Measurements from ENCODE around the gene ANKRD10.
"Not testable (repeated sequence)": the region's sequence is repeated elsewhere in the genome, so short reads cannot be mapped to it uniquely, and the experiment has no call there.

Gene ANKRD10

GRCh38 chr13:110915057-110915873, at the start of gene ANKRD10:
ANKRD10 (minus strand) TSS chr13:110915069; CDS start chr13:110914934, 135 bp downstream.
- DNase-seq = peak; percentile 87 to 96 (median 94)

DNA sequence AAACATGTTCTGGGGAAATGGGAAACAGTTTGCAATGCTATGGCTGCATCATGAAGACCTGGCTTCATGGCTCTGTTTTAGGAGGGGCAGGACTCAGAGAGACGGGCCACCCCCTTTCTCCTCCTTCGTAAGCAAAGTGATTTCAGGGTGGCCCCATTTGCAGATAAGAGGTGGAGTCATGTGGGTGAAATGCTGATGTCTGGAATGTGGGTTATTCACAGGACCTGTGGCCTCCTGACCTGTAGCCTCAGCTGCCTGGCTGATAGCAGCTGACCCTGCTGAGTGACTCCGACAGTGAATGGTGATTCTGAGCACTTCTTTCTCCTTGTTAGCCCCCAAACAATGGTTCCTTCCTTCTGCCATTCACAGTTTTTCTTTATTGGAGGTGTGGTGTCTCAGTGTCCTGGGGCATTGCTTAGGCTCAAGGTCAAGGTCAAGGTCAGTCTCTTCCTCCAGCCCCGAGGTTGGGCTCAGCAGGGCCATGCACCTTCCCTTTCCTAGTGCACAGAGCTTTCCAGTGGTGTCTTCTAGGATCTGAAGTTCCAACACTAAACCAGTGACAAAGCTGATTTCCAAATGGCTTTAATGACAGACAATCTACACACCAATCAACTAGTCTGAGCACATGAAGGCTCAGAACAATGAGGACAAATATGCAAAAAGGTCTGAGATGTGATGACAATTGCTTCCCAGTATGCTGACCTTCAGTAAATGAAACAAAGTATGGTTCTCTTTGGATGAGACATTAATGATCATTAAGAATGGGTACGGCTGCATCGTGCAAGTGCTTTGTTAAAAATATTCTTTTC, 49.6 kb upstream of the ANKRD10 start:
- DNase-seq = no peak

DNA sequence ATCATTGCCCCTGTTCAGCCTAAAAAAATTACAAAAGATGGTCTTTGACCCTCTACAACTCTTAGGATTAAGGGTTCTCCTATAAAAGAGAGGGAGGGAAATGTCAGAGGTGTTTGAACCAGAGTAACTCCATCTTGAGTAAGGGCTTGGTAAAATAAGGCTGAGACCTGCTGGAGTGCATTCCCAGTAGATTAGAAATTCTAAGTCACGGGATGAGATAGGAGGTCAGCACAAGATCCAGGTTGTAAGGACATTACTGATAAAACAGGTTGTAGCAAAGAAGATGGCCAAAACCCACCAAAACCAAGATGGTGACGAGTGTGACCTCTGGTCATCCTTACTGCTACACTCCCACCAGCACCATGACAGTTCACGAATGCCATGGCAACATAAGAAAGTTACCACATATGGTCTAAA, 48.7 kb upstream of the ANKRD10 start:
- DNase-seq = no peak

GRCh38 chr13:110961959-110962358, 47.1 kb upstream of the ANKRD10 start:
- DNase-seq = no peak

- DNase-seq = no peak
These were observed 45.3 kb upstream of the ANKRD10 start for GRCh38 chr13:110960204-110960603.

- DNase-seq = no peak
These were observed 43.1 kb upstream of the ANKRD10 start for GRCh38 chr13:110957931-110958330.

GRCh38 chr13:110957181-110957884, 42.5 kb upstream of the ANKRD10 start:
- no peak for DNase-seq

DNA sequence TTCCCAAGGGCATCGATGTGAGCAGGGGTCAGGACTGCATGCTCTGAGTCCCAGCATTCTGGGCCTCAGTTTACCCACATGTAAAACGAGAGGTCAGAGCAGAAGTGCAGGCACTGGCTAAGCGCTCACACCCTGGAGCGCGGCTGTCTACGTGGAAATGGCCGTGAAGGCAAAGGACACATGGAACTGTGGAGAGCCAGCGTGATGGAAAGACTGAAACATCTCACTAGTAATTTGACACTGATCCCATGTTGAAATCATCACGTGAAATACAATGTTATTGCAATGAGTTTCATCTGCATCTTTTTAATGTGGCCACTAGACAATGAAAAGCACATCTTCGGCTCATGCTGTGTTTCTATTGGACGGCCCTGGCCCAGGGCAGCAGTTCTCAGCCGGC, 41.3 kb upstream of the ANKRD10 start:
- DNase-seq = not testable (repeated sequence)

- not testable (repeated sequence) for DNase-seq
These were observed 40.7 kb upstream of the ANKRD10 start for GRCh38 chr13:110955608-110956007.

GRCh38 chr13:110955072-110955503, 40.2 kb upstream of the ANKRD10 start:
- not testable (repeated sequence) for DNase-seq

- not testable (repeated sequence) for DNase-seq
These were observed 39.7 kb upstream of the ANKRD10 start for GRCh38 chr13:110954533-110954920.

GRCh38 chr13:110953833-110954532, 39.1 kb upstream of the ANKRD10 start:
- DNase-seq = no peak

DNA sequence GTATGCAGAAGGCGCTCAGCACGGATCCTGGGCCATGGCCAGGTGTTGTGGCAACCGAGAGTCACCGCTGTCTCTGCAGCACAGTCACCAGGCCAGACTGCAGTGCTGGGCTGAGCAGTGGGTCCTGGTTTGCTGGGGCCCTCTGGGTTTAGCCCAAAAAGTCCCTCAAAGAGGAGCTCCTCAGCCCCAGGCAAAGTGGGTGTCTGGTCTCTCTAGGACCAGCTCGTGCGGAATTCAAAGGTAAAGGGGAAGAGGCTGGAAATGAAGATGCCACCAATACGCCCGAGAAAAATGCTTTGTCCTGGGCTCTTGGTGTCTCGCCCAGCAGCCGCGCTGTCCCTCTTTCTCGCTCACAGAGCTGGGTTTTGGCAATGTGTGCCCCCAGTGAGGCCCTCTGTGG, 38.5 kb upstream of the ANKRD10 start:
- no peak for DNase-seq

- DNase-seq = not testable (repeated sequence)
These were observed 37.3 kb upstream of the ANKRD10 start for GRCh38 chr13:110952135-110952534.

- no peak for DNase-seq
These were observed 36.1 kb upstream of the ANKRD10 start for GRCh38 chr13:110950819-110951570.

DNA sequence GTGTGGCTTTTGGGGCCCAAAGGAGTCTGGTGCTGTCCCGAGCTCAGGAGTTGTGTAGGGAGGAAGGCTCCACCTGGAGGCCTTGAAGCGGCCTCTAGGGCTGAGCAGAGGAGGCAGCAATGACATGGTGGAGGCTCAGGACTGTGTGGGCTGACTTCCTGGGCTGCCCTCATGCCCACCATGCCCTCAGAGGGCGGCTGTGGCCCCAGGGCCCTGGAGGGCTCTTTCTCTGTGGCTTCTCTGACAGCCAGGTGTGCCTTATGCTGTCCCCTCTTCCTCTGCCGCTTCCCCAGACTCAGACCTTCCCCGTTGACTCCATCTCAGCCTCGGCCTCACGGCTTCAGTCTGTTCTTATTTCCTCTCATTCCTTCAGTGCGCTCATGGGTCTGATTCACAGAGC, 35.5 kb upstream of the ANKRD10 start:
- DNase-seq = no peak

DNA sequence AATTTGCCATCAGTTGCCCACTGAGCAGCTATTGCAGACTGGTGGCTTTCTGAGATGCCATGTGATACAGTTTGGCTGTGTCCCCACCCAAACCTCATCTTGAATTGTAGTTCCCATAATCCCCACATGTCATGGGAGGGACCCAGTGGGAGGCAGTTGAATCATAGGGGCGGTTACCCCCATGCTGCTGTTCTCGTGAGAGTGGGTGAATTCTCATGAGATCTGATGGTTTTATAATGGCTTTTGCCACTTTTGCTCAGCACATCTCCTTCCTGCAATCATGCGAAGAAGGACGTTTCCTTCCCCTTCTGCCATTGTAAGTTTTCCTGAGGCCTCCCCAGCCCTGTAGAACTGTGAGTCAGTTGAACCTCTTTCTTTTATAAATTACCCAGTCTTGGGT, 34.8 kb upstream of the ANKRD10 start:
- no peak for DNase-seq

DNA sequence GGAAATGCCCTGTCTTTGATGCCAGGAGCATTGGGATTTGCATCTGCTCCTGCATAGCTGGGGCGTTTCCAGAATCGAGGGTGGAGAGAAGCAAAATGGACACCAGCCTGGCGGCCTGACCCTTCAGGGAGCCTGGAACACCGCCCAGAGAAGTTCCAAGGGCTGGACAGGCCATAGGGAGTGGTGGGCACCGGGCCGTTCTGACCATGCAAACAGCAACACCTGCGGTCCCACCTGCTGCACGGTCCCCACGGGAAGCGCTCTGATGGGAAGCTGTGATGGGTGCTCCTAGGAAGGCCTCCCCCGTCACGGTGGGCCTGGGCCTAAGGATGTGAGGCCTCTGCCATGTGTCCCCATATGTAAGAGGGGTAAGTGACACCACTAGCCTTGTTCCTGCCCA, 34.2 kb upstream of the ANKRD10 start:
- DNase-seq = no peak

DNA sequence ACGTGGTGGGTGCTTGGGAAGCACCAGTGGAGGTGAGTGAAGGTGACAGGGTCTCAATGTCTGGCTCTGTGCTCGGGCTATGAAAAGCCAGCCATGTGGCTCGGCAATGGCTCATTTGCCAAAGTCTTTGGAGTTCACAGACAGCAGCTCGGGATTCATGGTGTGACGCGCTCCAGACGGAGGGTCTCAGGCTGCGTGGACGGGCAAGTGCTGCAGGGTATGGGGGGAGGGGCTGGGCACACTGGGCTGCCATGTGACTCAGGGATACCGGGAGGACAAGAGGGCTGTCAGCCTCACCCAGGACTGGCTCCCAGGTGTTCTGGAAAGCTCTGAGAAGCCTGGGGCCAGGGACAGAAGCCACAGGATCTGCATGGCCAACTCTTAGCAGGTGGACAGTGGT, 32.5 kb upstream of the ANKRD10 start:
- not testable (repeated sequence) for DNase-seq

DNA sequence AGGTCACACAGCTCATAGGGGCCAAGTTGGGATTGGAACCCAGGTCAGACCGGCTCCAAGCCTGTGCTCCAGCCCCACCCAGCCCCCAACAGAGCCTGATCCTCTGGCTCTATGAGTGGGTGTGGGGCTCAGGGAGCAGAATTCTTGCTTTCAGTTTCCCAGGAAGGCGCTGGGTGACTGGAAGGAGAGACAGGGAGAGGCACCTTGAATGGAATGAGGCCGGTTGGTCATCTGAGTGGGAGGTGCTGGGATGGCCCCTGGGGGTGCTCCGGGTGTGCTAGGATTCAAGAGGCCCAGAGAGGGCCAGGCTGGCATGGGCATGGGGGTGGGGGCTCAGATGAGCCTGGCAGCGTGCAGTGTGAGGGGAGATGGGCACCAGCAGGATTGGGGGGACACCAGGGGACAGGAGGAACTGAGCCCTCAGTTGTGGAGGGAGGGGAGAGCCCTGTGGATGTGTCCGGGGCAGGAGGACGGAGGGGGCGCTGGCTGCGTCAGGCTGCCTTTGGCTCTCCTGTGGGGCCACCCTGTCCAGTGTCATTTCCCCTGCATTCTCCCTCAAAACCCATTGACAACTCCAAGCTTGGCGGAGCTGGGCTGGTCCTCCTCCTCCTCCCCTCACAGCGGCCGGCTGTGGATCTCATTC, 31.2 kb upstream of the ANKRD10 start:
- no peak for DNase-seq
